K562 (cell line): Measurements from ENCODE around the gene TRAPPC5. TPM values are rescaled to one million over a fixed set of nuclear protein-coding genes. Genes with fewer than 3 reads are reported as not detected.

Experiments
- ATAC-seq: fragments of 200-7000 bp; cut with Tn5 transposase; 3 replicates; pipeline ENCODE4 v1.9.1; 2020; ENCODE audit warnings: moderate library complexity
- BruUV-seq: library from RNA; stranded (reverse); fragments of 400-500 nt; replicated peaks from 2 replicates; lab custom pipeline; 2021; lab: Mats Ljungman, UMichigan
- CTCF ChIA-PET: fragments of 300-600 bp; formaldehyde crosslinking; extraction: SDS; loops from one replicate; lab custom pipeline; 2021; ENCODE audit warnings: low intra/inter-chr PET ratio; lab: Yijun Ruan, JAX
- POLR2A ChIA-PET: fragments of 300-600, 350-650 bp; sonication (Branson Sonifier 250); formaldehyde crosslinking; extraction: SDS; loops from one replicate; lab custom pipeline; 2021; ENCODE audit warnings: antibody characterized with exemption, inconsistent platforms; lab: Yijun Ruan, JAX
- DNase-seq, 4 experiments: peaks; one replicate each; pipeline versions ENCODE4 v3.0.0 to v3.0.0-alpha.2; 2011 to 2018; ENCODE audit warnings: low spot score in 3 of 4, mixed read lengths in 3 of 4; ENCODE audit errors: extremely low read depth in 1 of 4
- FAIRE-seq: peaks from 2 replicates; lab custom pipeline; 2011; peaks lifted over from hg19 to GRCh38; lab: Jason Lieb, UNC
- H2AFZ ChIP-seq: 2 replicates; pipeline ENCODE4 v1.6.0; 2011; ENCODE audit warnings: low read depth, low read length, control low read depth, inconsistent platforms
- H3K27ac ChIP-seq: fragments of 200-600 bp; 3 replicates; pipeline ENCODE4 v1.8.0; 2011; ENCODE audit warnings: low read depth, mild to moderate bottlenecking, control low read depth, inconsistent platforms, low read length, moderate library complexity, mixed read lengths; ENCODE audit errors: extremely low read depth
- H3K27me3 ChIP-seq, 2 experiments: fragments of 300-600 bp in 1 of 2; 2 replicates in 1 of 2; 3 replicates in 1 of 2; pipeline versions ENCODE4 v1.6.0 to v1.8.0; 2011; ENCODE audit warnings: inconsistent platforms in 2 of 2, low read length in 2 of 2, mild to moderate bottlenecking in 1 of 2, mixed read lengths in 1 of 2, moderate library complexity in 1 of 2; ENCODE audit not compliant: control insufficient read depth in 2 of 2, insufficient read depth in 2 of 2
- H3K36me3 ChIP-seq: fragments of 300-600 bp; 3 replicates; pipeline ENCODE4 v1.8.0; 2011; ENCODE audit warnings: mild to moderate bottlenecking, low read length, inconsistent platforms; ENCODE audit not compliant: control insufficient read depth, insufficient read depth
- H3K4me1 ChIP-seq, 2 experiments: fragments of 200-600 bp in 1 of 2; replicated peaks in 1 of 2; 2 replicates in 1 of 2; 3 replicates in 1 of 2; pipeline versions ENCODE4 v1.5.1 to v1.8.0; 2011; ENCODE audit warnings: inconsistent platforms in 2 of 2, low read length in 2 of 2, mild to moderate bottlenecking in 1 of 2, mixed read lengths in 1 of 2, moderate library complexity in 1 of 2; ENCODE audit not compliant: control insufficient read depth in 2 of 2, insufficient read depth in 2 of 2
- H3K4me2 ChIP-seq: 2 replicates; pipeline ENCODE4 v1.6.1; 2011; ENCODE audit warnings: low read length, control low read depth, inconsistent platforms, mixed read lengths; ENCODE audit not compliant: insufficient read depth
- H3K4me3 ChIP-seq: fragments of 200-600 bp; sonication (generic), shearing (Covaris generic); 2 replicates; pipeline ENCODE4 v1.5.1; 2016; ENCODE audit warnings: control low read depth, inconsistent platforms
- H3K79me2 ChIP-seq: fragments of 200-600 bp; 3 replicates; pipeline ENCODE4 v1.8.0; 2011; ENCODE audit warnings: low read length, inconsistent platforms; ENCODE audit not compliant: control insufficient read depth, insufficient read depth
- H3K9ac ChIP-seq, 2 experiments: 2 replicates each; pipeline versions ENCODE4 v1.6.0 to v1.6.1; 2011; ENCODE audit warnings: low read depth in 2 of 2, low read length in 2 of 2, control low read depth in 1 of 2, inconsistent platforms in 1 of 2, mild to moderate bottlenecking in 1 of 2, mixed read lengths in 1 of 2; ENCODE audit not compliant: insufficient read depth in 1 of 2
- H3K9me1 ChIP-seq: one replicate; pipeline ENCODE4 v1.6.0; 2011; ENCODE audit warnings: inconsistent platforms, mild to moderate bottlenecking, low read length, moderate library complexity; ENCODE audit not compliant: control insufficient read depth, insufficient read depth
- H3K9me3 ChIP-seq: replicated peaks from 2 replicates; pipeline ENCODE4 v1.5.1; 2011; ENCODE audit warnings: low read depth, low read length, inconsistent platforms; ENCODE audit not compliant: control insufficient read depth, insufficient read depth
- H4K20me1 ChIP-seq: replicated peaks from 2 replicates; pipeline ENCODE4 v1.6.1; 2011; ENCODE audit warnings: low read length, inconsistent platforms, mixed read lengths; ENCODE audit not compliant: control insufficient read depth, insufficient read depth
- ADNP ChIP-seq: fragments of 200-800 bp; sonication (Bioruptor generic); IDR thresholded peaks from 2 replicates; pipeline ENCODE4 v1.6.1; 2016; ENCODE audit warnings: missing genetic modification characterization, missing compliant biosample characterization
- ASH1L ChIP-seq: fragments of 450-650 bp; IDR thresholded peaks from 2 replicates; pipeline ENCODE4 v1.6.1; 2018; ENCODE audit warnings: borderline replicate concordance, mild to moderate bottlenecking, low read depth; ENCODE audit not compliant: partially characterized antibody
- BCOR ChIP-seq: fragments of 450-650 bp; IDR thresholded peaks from 2 replicates; pipeline ENCODE4 v1.6.1; 2016
- CBX1 ChIP-seq: sonication (generic); IDR thresholded peaks from 2 replicates; pipeline ENCODE4 v1.6.1; 2016; ENCODE audit warnings: antibody characterized with exemption, low read depth, mild to moderate bottlenecking
- HDAC2 ChIP-seq: fragments of 450-650 bp; IDR thresholded peaks from 2 replicates; pipeline ENCODE4 v1.6.1; 2016; ENCODE audit warnings: mild to moderate bottlenecking
- KDM1A ChIP-seq, 2 experiments: fragments of 450-650 bp; IDR thresholded peaks; 2 replicates each; pipeline ENCODE4 v1.6.1; 2016; ENCODE audit warnings: mild to moderate bottlenecking in 2 of 2
- NFIC ChIP-seq: fragments of 450-650 bp; IDR thresholded peaks from 2 replicates; pipeline ENCODE4 v1.6.1; 2017; ENCODE audit warnings: mild to moderate bottlenecking, inconsistent platforms
- RBM25 ChIP-seq: fragments of 200-400 bp; formaldehyde crosslinking; IDR thresholded peaks from 2 replicates; pipeline ENCODE4 v1.6.1; 2018; ENCODE audit warnings: low read length, low read depth, moderate library complexity; ENCODE audit not compliant: severe bottlenecking
- RCOR1 ChIP-seq, 2 experiments: IDR thresholded peaks; 2 replicates each; pipeline ENCODE4 v1.6.1; 2012; ENCODE audit warnings: low read depth in 2 of 2, low read length in 2 of 2, borderline replicate concordance in 1 of 2, improper control_type of control experiment in 1 of 2
- SMARCA5 ChIP-seq: fragments of 450-650 bp; IDR thresholded peaks from 2 replicates; pipeline ENCODE4 v1.6.1; 2016
- TAF1 ChIP-seq: IDR thresholded peaks from 2 replicates; pipeline ENCODE4 v1.6.1; 2011; ENCODE audit warnings: mild to moderate bottlenecking, low read length, moderate library complexity; ENCODE audit not compliant: insufficient read depth, control insufficient read depth, severe bottlenecking; ENCODE audit errors: extremely low read depth
- ZFP36 ChIP-seq: fragments of 150-350 bp; IDR thresholded peaks from 2 replicates; pipeline ENCODE4 v1.6.1; 2018; ENCODE audit warnings: low read length, low read depth; ENCODE audit not compliant: partially characterized antibody
- ZNF174 ChIP-seq: fragments of 250-450 bp; sonication (Bioruptor Pico); IDR thresholded peaks from 2 replicates; pipeline ENCODE4 v1.4.0; 2020; ENCODE audit warnings: mild to moderate bottlenecking
- ZNF75A ChIP-seq: fragments of 450-650 bp; formaldehyde crosslinking; IDR thresholded peaks from 2 replicates; pipeline ENCODE4 v1.4.0; 2020; ENCODE audit warnings: mild to moderate bottlenecking
- WGBS: fragments of 100-300 bp; shearing (Covaris generic); methylation state at CpG from one replicate; pipeline ENCODE4 v1.1.6; 2016; ENCODE audit warnings: low coverage, mixed read lengths; ENCODE audit not compliant: insufficient coverage; ENCODE audit errors: missing lambda C conversion rate; 5-methylcytosine and 5-hydroxymethylcytosine counted together
- in situ Hi-C: fragments of 300-500 bp; cut with MboI; formaldehyde crosslinking; loops from 4 replicates; pipeline ENCODE4 v1.15.0; 2018; ENCODE audit warnings: inconsistent platforms, mixed read lengths
- intact Hi-C: fragments of 100-400 bp; cut with micrococcal nuclease; formaldehyde crosslinking; loops from 2 replicates; pipeline ENCODE4 v1.14.2; 2022
- polyA plus RNA-seq, 8 experiments: library from polyadenylated mRNA; depleted of rRNA in 4 of 8; stranded (reverse) in 5 of 8; unstranded in 3 of 8; fragments of >200 nt; fragmentation: Nextera tagmentation in 2 of 8; fragmentation: Illumina TruSeq in 1 of 8; extraction: Ambion mirVana in 2 of 8; extraction: Trizol in 1 of 8; gene quantifications; 2 replicates each; pipeline versions ENCODE4 v1.2.1 to v1.2.3, GENCODE V29; 2011 to 2014; ENCODE audit warnings: inconsistent platforms in 1 of 8, missing spikeins in 1 of 8
- total RNA-seq, 7 experiments: library from RNA; depleted of rRNA in 6 of 7; stranded (reverse); fragments of >200 nt in 6 of 7; fragmentation: Illumina TruSeq in 2 of 7; extraction: Trizol in 2 of 7; gene quantifications; 2 replicates each; pipeline versions ENCODE4 v1.2.1 to v1.2.3, GENCODE V29; 2011 to 2021; ENCODE audit warnings: low replicate concordance in 1 of 7
- TF ChIP-seq, protein P1 (sequence below): fragments of 450-650 bp; IDR thresholded peaks from 2 replicates; pipeline ENCODE4 v1.6.1; 2017; ENCODE audit warnings: antibody characterized with exemption
- TF ChIP-seq, protein P2 (sequence below): fragments of 450-650 bp; IDR thresholded peaks from 2 replicates; pipeline ENCODE4 v1.6.1; 2018; ENCODE audit not compliant: partially characterized antibody

The TRAPPC5 gene
- total and polyA plus RNA-seq, 9 of the 15 experiments (the other 6 are each of a cell fraction or from before 2014, with no cell fraction given), result 2.0 to 76.9 (median 29.3) TPM

DNA sequence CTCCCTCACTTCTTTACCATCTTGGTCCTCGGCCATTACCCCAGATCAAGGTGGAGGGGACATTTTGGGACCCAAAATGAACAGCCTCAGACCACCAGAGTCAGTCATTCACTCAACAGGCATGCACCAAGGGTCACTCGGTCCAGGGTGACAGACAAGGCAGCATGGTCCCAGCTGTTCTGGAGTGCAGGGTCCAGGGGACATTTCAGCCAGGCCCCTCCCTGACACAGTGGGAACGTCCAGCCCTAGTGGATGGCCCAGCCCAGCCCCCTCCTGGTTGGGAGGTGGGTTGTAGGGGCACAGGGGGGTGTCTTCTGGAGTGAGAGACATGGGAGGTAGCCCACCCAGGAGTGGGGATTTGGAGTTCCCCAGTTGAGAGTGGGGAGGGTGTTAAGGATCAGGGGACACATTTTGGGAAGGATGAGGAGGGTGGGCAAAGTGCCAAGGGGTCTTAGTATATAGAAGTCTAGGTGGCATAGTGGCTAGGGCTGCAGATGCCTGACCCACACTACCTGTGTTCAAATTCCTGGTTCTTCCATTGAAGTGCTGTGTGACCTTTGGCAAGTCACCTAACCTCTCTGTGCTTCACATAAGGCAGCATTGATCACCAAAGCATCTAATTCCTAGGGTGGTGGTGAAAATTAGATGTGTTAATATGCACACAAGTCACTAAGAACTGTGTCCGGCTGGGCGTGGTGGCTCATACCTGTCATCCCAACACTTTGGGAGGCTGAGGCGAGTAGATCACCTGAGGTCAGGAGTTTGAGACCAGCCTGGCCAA, 23.8 kb downstream of the TRAPPC5 start:
- H2AFZ ChIP-seq, result no peak overlapping the region
- H3K9ac ChIP-seq, result no peak overlapping the region
- no peaks in the 10 kb centered on the region for H3K36me3 ChIP-seq
- in situ Hi-C loops, result no loop called here
- ATAC-seq, result no peak
- intact Hi-C loops, result no loop called here
- H3K4me1 ChIP-seq, result peaks cover 0 to 2% of the 10 kb centered on the region in 2 experiments; a peak in 3 of 5 replicates
- no peak for DNase-seq
- no peak overlapping the region for H3K4me3 ChIP-seq
- FAIRE-seq, result no peak
- 18% methylated on average over 6 of the region's 6 CpGs for WGBS
- CTCF ChIA-PET, result no interaction called here
- peak; percentile 95 for TF ChIP-seq BCOR
- no peak for TF ChIP-seq TAF1
- no peak for TF ChIP-seq ASH1L
- 0 out of 2 replicates have a peak, but pooled peaks have one; percentile 21 for TF ChIP-seq HDAC2
- TF ChIP-seq CBX1, result 0 out of 2 replicates have a peak, but pooled peaks have one; percentile 64
- TF ChIP-seq SMARCA5, result peak; percentile 62
- TF ChIP-seq, protein P1, sequence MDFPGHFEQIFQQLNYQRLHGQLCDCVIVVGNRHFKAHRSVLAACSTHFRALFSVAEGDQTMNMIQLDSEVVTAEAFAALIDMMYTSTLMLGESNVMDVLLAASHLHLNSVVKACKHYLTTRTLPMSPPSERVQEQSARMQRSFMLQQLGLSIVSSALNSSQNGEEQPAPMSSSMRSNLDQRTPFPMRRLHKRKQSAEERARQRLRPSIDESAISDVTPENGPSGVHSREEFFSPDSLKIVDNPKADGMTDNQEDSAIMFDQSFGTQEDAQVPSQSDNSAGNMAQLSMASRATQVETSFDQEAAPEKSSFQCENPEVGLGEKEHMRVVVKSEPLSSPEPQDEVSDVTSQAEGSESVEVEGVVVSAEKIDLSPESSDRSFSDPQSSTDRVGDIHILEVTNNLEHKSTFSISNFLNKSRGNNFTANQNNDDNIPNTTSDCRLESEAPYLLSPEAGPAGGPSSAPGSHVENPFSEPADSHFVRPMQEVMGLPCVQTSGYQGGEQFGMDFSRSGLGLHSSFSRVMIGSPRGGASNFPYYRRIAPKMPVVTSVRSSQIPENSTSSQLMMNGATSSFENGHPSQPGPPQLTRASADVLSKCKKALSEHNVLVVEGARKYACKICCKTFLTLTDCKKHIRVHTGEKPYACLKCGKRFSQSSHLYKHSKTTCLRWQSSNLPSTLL, result no peak
- 0 out of 4 replicates have a peak, but pooled peaks of 1 of the 2 experiments have one; percentile 37 for TF ChIP-seq RCOR1 (IDR thresholded peaks at IDR 0.05; ENCODE audit: borderline replicate concordance in 1 of 2, low read depth in 2 of 2, low read length in 2 of 2)
- no peak for TF ChIP-seq ZNF75A
- 0 out of 2 replicates have a peak, but pooled peaks have one; percentile 28 for TF ChIP-seq ADNP (tag)
- TF ChIP-seq NFIC, result peak; percentile 49; the same call in 1 of the 2 replicates
- peak; percentile 90 for TF ChIP-seq ZFP36
- TF ChIP-seq KDM1A (IDR thresholded peaks at IDR 0.05), result peak; percentile 78 to 79
- TF ChIP-seq RBM25, result peak; percentile 99
- no peak for TF ChIP-seq ZNF174 (CRISPR knock-in tag)
- TF ChIP-seq, protein P2, sequence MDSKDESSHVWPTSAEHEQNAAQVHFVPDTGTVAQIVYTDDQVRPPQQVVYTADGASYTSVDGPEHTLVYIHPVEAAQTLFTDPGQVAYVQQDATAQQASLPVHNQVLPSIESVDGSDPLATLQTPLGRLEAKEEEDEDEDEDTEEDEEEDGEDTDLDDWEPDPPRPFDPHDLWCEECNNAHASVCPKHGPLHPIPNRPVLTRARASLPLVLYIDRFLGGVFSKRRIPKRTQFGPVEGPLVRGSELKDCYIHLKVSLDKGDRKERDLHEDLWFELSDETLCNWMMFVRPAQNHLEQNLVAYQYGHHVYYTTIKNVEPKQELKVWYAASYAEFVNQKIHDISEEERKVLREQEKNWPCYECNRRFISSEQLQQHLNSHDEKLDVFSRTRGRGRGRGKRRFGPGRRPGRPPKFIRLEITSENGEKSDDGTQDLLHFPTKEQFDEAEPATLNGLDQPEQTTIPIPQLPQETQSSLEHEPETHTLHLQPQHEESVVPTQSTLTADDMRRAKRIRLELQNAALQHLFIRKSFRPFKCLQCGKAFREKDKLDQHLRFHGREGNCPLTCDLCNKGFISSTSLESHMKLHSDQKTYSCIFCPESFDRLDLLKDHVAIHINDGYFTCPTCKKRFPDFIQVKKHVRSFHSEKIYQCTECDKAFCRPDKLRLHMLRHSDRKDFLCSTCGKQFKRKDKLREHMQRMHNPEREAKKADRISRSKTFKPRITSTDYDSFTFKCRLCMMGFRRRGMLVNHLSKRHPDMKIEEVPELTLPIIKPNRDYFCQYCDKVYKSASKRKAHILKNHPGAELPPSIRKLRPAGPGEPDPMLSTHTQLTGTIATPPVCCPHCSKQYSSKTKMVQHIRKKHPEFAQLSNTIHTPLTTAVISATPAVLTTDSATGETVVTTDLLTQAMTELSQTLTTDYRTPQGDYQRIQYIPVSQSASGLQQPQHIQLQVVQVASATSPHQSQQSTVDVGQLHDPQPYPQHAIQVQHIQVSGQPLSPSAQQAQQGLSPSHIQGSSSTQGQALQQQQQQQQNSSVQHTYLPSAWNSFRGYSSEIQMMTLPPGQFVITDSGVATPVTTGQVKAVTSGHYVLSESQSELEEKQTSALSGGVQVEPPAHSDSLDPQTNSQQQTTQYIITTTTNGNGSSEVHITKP, result peak; percentile 67
- H3K9me3 ChIP-seq, result no peaks in the 10 kb centered on the region
- no TSS peak for BruUV-seq
- no peak overlapping the region for H3K4me2 ChIP-seq
- H4K20me1 ChIP-seq, result 0 out of 2 replicates have a peak, but pooled peaks cover 4% of the 10 kb centered on the region
- peaks cover 0 to 34% of the 10 kb centered on the region in 2 experiments; a peak in 3 of 5 replicates for H3K27me3 ChIP-seq
- POLR2A ChIA-PET, result no interaction called here
- H3K9me1 ChIP-seq, result no peaks in the 10 kb centered on the region
- no peaks in the 10 kb centered on the region for H3K79me2 ChIP-seq
- H3K27ac ChIP-seq, result no peak overlapping the region
